Hepatocyte (in vitro differentiated cells): ENCODE results near the gene YEATS2.

ENCODE experiments used
- CTCF ChIP-seq: fragments of 200-600 bp; sonication (generic); IDR thresholded peaks from 2 replicates; pipeline ENCODE4 v1.5.1; 2016; ENCODE audit warnings: antibody characterized with exemption, mild to moderate bottlenecking; ENCODE audit not compliant: poor library complexity
- EZH2 ChIP-seq: fragments of 200-600 bp; sonication (generic); IDR thresholded peaks from 2 replicates; pipeline ENCODE4 v1.6.1; 2016; ENCODE audit warnings: antibody characterized with exemption, mild to moderate bottlenecking, borderline replicate concordance

- TF ChIP-seq CTCF (no peak), EZH2 (no peak)
Measured at GRCh38 chr3:183769453-183769852, 71.9 kb downstream of the YEATS2 start.
